Cardiac muscle cell (in vitro differentiated cells and primary cell): ENCODE results near the gene SURF6. TPM values are rescaled to one million over a fixed set of nuclear protein-coding genes. Genes with fewer than 3 reads are reported as not detected.

Source experiments
- DNase-seq, 2 donors: peaks; one replicate each; pipeline versions ENCODE4 v3.0.0 to v3.0.0-alpha.2; 2010 to 2017; ENCODE audit warnings: low read depth in 1 of 2, low spot score in 1 of 2
- H3K27ac ChIP-seq: fragments of 200-600 bp; sonication (generic); 2 replicates; pipeline ENCODE4 v1.5.1; 2016
- H3K27me3 ChIP-seq: fragments of 200-600 bp; sonication (generic); 2 replicates; pipeline ENCODE4 v1.6.0; 2016; ENCODE audit warnings: control low read depth
- H3K36me3 ChIP-seq: fragments of 200-600 bp; sonication (generic); 2 replicates; pipeline ENCODE4 v1.5.1; 2016; ENCODE audit warnings: control low read depth
- H3K4me1 ChIP-seq: fragments of 200-600 bp; sonication (generic); 2 replicates; pipeline ENCODE4 v1.8.1; 2017; ENCODE audit warnings: low read depth, mild to moderate bottlenecking, mixed run types
- H3K4me3 ChIP-seq: fragments of 200-600 bp; sonication (generic); 2 replicates; pipeline ENCODE4 v1.5.1; 2016; ENCODE audit warnings: mild to moderate bottlenecking
- H3K9me3 ChIP-seq: fragments of 200-600 bp; sonication (generic); 2 replicates; pipeline ENCODE4 v1.5.1; 2017; ENCODE audit warnings: low read depth, mild to moderate bottlenecking, control low read depth
- CTCF ChIP-seq: IDR thresholded peaks from 2 replicates; pipeline ENCODE4 v1.5.1; 2012; ENCODE audit warnings: low read depth, mild to moderate bottlenecking, low read length
- polyA plus RNA-seq: library from polyadenylated mRNA; unstranded; fragments of >200 nt; fragmentation: Nextera tagmentation; extraction: Ambion mirVana; gene quantifications from 2 replicates; pipeline ENCODE4 v1.2.1, GENCODE V29; 2016
- total RNA-seq: library from RNA; depleted of rRNA; stranded (reverse); fragments of >200 nt; gene quantifications from 2 replicates; pipeline ENCODE4 v1.2.3, GENCODE V29; 2016

Gene SURF6
- total and polyA plus RNA-seq, 2 experiments from 2014 or later, result 26.9 to 33.6 TPM

- no peaks in the 10 kb centered on the region for H3K4me1 ChIP-seq
- H3K4me3 ChIP-seq, result no peak overlapping the region
- no peaks in the 10 kb centered on the region for H3K27me3 ChIP-seq
- H3K36me3 ChIP-seq, result peaks cover 24% of the 10 kb centered on the region
- H3K9me3 ChIP-seq, result no peaks in the 10 kb centered on the region
- H3K27ac ChIP-seq, result no peak overlapping the region
- no peak for TF ChIP-seq CTCF
- DNase-seq, result no peak
These were observed 31.2 kb upstream of the SURF6 start for GRCh38 chr9:133367221-133367620.

- Histone ChIP-seq H3K9me3 (no peaks in the 10 kb centered on the region), H3K36me3 (peaks cover 32% of the 10 kb centered on the region), H3K27me3 (no peaks in the 10 kb centered on the region), H3K4me1 (no peaks in the 10 kb centered on the region), H3K4me3 (no peak overlapping the region), H3K27ac (no peak overlapping the region)
- DNase-seq, result no peak
- no peak for TF ChIP-seq CTCF
These were observed 30.4 kb upstream of the SURF6 start for GRCh38 chr9:133366435-133366834.

- no peaks in the 10 kb centered on the region for H3K27me3 ChIP-seq
- TF ChIP-seq CTCF, result no peak
- no peak overlapping the region for H3K4me3 ChIP-seq
- no peaks in the 10 kb centered on the region for H3K9me3 ChIP-seq
- no peaks in the 10 kb centered on the region for H3K4me1 ChIP-seq
- peak in 1 of 2 donors; percentile 47 for DNase-seq
- H3K36me3 ChIP-seq, result peaks cover 33% of the 10 kb centered on the region
- no peak overlapping the region for H3K27ac ChIP-seq
These were observed 26.5 kb upstream of the SURF6 start for GRCh38 chr9:133362359-133363044.

GRCh38 chr9:133361507-133362092 is 25.6 kb upstream of the SURF6 start:
- no peaks in the 10 kb centered on the region for H3K27me3 ChIP-seq
- H3K27ac ChIP-seq, result peak overlapping the region; percentile 7
- no peak for DNase-seq
- H3K9me3 ChIP-seq, result no peaks in the 10 kb centered on the region
- H3K4me3 ChIP-seq, result no peak overlapping the region
- H3K4me1 ChIP-seq, result peaks cover 4% of the 10 kb centered on the region
- peaks cover 33% of the 10 kb centered on the region for H3K36me3 ChIP-seq
- TF ChIP-seq CTCF, result no peak

- no peak for TF ChIP-seq CTCF
- no peak for DNase-seq
- Histone ChIP-seq H3K9me3 (no peaks in the 10 kb centered on the region), H3K4me3 (no peak overlapping the region), H3K36me3 (peaks cover 26% of the 10 kb centered on the region), H3K27ac (peak overlapping the region; percentile 30), H3K4me1 (peaks cover 4% of the 10 kb centered on the region), H3K27me3 (no peaks in the 10 kb centered on the region)
These were observed 24.7 kb upstream of the SURF6 start for GRCh38 chr9:133360400-133361393.
